HepG2 (cell line): ENCODE data around the gene ABTB2.

Source experiments
- BRD4 ChIP-seq: sonication (generic); formaldehyde crosslinking; IDR thresholded peaks from 2 replicates; pipeline ENCODE4 v1.4.0; 2020; ENCODE audit warnings: missing genetic modification reagents
- CHD2 ChIP-seq: IDR thresholded peaks from 2 replicates; pipeline ENCODE4 v1.6.1; 2011; ENCODE audit warnings: low read depth, low read length, improper control_type of control experiment
- HNRNPH1 ChIP-seq: fragments of 200-400 bp; formaldehyde crosslinking; optimal IDR thresholded peaks from 2 replicates; pipeline ENCODE3; 2017; ENCODE audit warnings: mild to moderate bottlenecking, low read depth, low read length
- JUN ChIP-seq: sonication (generic); formaldehyde crosslinking; IDR thresholded peaks from 2 replicates; pipeline ENCODE4 v1.4.0; 2020; ENCODE audit warnings: mild to moderate bottlenecking, missing genetic modification reagents
- KDM5A ChIP-seq: fragments of 200-600 bp; sonication (generic); IDR thresholded peaks from 2 replicates; pipeline ENCODE4 v1.7.0; 2018; ENCODE audit warnings: antibody characterized with exemption, mild to moderate bottlenecking, low read length, borderline replicate concordance
- SRF ChIP-seq: IDR thresholded peaks from 2 replicates; pipeline ENCODE4 v1.6.1; 2011; ENCODE audit warnings: mild to moderate bottlenecking, low read depth, low read length, moderate library complexity
- TAF1 ChIP-seq: sonication (generic); formaldehyde crosslinking; IDR thresholded peaks from 2 replicates; pipeline ENCODE4 v1.4.0; 2020; ENCODE audit warnings: missing genetic modification reagents
- ZNF10 ChIP-seq: sonication (generic); formaldehyde crosslinking; IDR thresholded peaks from 2 replicates; pipeline ENCODE4 v1.4.0; 2020; ENCODE audit warnings: mild to moderate bottlenecking, low read depth, missing genetic modification reagents, borderline replicate concordance
- ZNF644 ChIP-seq: IDR thresholded peaks from 2 replicates; pipeline ENCODE4 v1.6.1; 2016; ENCODE audit warnings: low read depth
- ZNF761 ChIP-seq: sonication (generic); formaldehyde crosslinking; conservative IDR thresholded peaks from 2 replicates; pipeline ENCODE4 v1.4.0; 2020; ENCODE audit warnings: mild to moderate bottlenecking, missing genetic modification reagents
- TF ChIP-seq, protein P1 (sequence below): conservative IDR thresholded peaks from 2 replicates; pipeline ENCODE4 v1.6.1; 2018; ENCODE audit warnings: missing genetic modification reagents
- TF ChIP-seq, protein P2 (sequence below): sonication (generic); formaldehyde crosslinking; IDR thresholded peaks from 2 replicates; pipeline ENCODE4 v1.4.0; 2020; ENCODE audit warnings: missing genetic modification reagents
- TF ChIP-seq, protein P3 (sequence below): sonication (generic); formaldehyde crosslinking; conservative IDR thresholded peaks from 2 replicates; pipeline ENCODE4 v1.4.0; 2020; ENCODE audit warnings: missing genetic modification reagents

DNA sequence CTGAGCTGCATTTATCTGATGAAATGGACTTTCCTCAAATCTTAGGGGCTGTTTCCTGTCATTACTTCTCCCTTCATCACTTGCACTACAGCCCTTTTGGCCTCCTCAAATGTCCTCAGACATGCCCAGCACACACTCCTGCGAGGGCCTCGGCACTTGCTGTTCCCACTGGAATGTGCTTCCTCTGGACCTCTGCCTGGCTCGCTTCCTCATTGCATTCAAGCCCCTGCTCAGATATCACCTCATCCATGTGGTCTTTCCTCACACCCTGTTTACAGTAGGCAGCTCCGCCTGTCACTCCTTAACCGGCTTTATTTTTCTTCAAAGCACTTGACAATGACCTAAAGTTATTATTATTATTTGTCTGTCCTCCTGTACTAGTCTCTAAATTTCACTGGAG lies 243.3 kb downstream of the ABTB2 start:
- TF ChIP-seq, protein P1, sequence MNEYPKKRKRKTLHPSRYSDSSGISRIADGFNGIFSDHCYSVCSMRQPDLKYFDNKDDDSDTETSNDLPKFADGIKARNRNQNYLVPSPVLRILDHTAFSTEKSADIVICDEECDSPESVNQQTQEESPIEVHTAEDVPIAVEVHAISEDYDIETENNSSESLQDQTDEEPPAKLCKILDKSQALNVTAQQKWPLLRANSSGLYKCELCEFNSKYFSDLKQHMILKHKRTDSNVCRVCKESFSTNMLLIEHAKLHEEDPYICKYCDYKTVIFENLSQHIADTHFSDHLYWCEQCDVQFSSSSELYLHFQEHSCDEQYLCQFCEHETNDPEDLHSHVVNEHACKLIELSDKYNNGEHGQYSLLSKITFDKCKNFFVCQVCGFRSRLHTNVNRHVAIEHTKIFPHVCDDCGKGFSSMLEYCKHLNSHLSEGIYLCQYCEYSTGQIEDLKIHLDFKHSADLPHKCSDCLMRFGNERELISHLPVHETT (CRISPR knock-in tag): no peak
- TF ChIP-seq KDM5A (no peak), BRD4 (CRISPR knock-in tag) (no peak), HNRNPH1 (no peak), SRF (no peak), ZNF644 (no peak), ZNF761 (CRISPR knock-in tag) (no peak), ZNF10 (CRISPR knock-in tag) (no peak), TAF1 (CRISPR knock-in tag) (no peak), CHD2 (no peak), JUN (CRISPR knock-in tag) (no peak)
- TF ChIP-seq, protein P2, sequence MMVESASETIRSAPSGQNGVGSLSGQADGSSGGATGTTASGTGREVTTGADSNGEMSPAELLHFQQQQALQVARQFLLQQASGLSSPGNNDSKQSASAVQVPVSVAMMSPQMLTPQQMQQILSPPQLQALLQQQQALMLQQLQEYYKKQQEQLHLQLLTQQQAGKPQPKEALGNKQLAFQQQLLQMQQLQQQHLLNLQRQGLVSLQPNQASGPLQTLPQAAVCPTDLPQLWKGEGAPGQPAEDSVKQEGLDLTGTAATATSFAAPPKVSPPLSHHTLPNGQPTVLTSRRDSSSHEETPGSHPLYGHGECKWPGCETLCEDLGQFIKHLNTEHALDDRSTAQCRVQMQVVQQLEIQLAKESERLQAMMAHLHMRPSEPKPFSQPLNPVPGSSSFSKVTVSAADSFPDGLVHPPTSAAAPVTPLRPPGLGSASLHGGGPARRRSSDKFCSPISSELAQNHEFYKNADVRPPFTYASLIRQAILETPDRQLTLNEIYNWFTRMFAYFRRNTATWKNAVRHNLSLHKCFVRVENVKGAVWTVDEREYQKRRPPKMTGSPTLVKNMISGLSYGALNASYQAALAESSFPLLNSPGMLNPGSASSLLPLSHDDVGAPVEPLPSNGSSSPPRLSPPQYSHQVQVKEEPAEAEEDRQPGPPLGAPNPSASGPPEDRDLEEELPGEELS (CRISPR knock-in tag): no peak
- TF ChIP-seq, protein P3, sequence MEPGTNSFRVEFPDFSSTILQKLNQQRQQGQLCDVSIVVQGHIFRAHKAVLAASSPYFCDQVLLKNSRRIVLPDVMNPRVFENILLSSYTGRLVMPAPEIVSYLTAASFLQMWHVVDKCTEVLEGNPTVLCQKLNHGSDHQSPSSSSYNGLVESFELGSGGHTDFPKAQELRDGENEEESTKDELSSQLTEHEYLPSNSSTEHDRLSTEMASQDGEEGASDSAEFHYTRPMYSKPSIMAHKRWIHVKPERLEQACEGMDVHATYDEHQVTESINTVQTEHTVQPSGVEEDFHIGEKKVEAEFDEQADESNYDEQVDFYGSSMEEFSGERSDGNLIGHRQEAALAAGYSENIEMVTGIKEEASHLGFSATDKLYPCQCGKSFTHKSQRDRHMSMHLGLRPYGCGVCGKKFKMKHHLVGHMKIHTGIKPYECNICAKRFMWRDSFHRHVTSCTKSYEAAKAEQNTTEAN: no peak
